ENCODE measurements around the gene RSPH6A.

- TF ChIP-seq EP300 (IDR thresholded peaks at IDR 0.05) (no peak), CTCF (IDR thresholded peaks at IDR 0.05) (no peak)
These were observed 5.5 kb upstream of the RSPH6A start for GRCh38 chr19:45820413-45821102.

Data from suprapubic skin (tissue), 3 donors.